HepG2 (cell line): ENCODE results near the gene ECM1. TPM values are rescaled to one million over a fixed set of nuclear protein-coding genes. Genes with fewer than 3 reads are reported as not detected.
A peak's percentile ranks its signal among the peaks of the same experiment; 100 is the strongest.

Experiments used
- GPN1 ChIP-seq: sonication (generic); formaldehyde crosslinking; IDR thresholded peaks from 2 replicates; pipeline ENCODE4 v1.5.1; 2020; ENCODE audit warnings: missing genetic modification reagents, borderline replicate concordance
- IRF2 ChIP-seq: IDR thresholded peaks from 2 replicates; pipeline ENCODE4 v1.6.1; 2018; ENCODE audit warnings: missing genetic modification reagents, missing compliant biosample characterization
- LCORL ChIP-seq, 2 experiments: fragments of 450-650 bp in 1 of 2; sonication (generic) in 1 of 2; formaldehyde crosslinking in 1 of 2; IDR thresholded peaks; 2 replicates each; pipeline versions ENCODE4 v1.5.0 to v1.6.1; 2017 to 2020; ENCODE audit warnings: antibody characterized with exemption in 1 of 2, missing genetic modification reagents in 1 of 2
- NCOA2 ChIP-seq: sonication (generic); formaldehyde crosslinking; IDR thresholded peaks from 2 replicates; pipeline ENCODE4 v1.8.0; 2022; ENCODE audit warnings: inconsistent platforms
- PHB2 ChIP-seq: fragments of 450-650 bp; IDR thresholded peaks from 2 replicates; pipeline ENCODE4 v1.6.1; 2018; ENCODE audit not compliant: partially characterized antibody
- RXRB ChIP-seq: IDR thresholded peaks from 2 replicates; pipeline ENCODE4 v1.6.1; 2016; ENCODE audit warnings: borderline replicate concordance, missing genetic modification reagents, missing compliant biosample characterization
- TCF12 ChIP-seq, 2 experiments: fragments of 450-650 bp in 1 of 2; sonication (generic) in 1 of 2; formaldehyde crosslinking in 1 of 2; IDR thresholded peaks; 2 replicates each; pipeline versions ENCODE4 v1.6.1 to v1.8.0; 2017 to 2022; ENCODE audit warnings: antibody characterized with exemption in 1 of 2, mild to moderate bottlenecking in 1 of 2, missing genetic modification reagents in 1 of 2, moderate library complexity in 1 of 2
- ZFP41 ChIP-seq: sonication (generic); formaldehyde crosslinking; IDR thresholded peaks from 2 replicates; pipeline ENCODE4 v1.4.0; 2020; ENCODE audit warnings: mild to moderate bottlenecking, missing genetic modification reagents, borderline replicate concordance
- ZNF510 ChIP-seq: sonication (generic); formaldehyde crosslinking; IDR thresholded peaks from 2 replicates; pipeline ENCODE4 v1.4.0; 2020; ENCODE audit warnings: low read depth, mild to moderate bottlenecking, missing genetic modification reagents
- ZNF775 ChIP-seq: sonication (generic); formaldehyde crosslinking; IDR thresholded peaks from 2 replicates; pipeline ENCODE4 v1.4.0; 2020; ENCODE audit warnings: missing genetic modification reagents, mild to moderate bottlenecking, moderate library complexity, borderline replicate concordance
- ZNF782 ChIP-seq: sonication (generic); formaldehyde crosslinking; IDR thresholded peaks from 2 replicates; pipeline ENCODE4 v1.4.0; 2020; ENCODE audit warnings: missing genetic modification reagents, mild to moderate bottlenecking, borderline replicate concordance
- polyA plus RNA-seq, 8 experiments: library from polyadenylated mRNA; depleted of rRNA in 3 of 8; stranded (reverse) in 7 of 8; unstranded in 1 of 8; fragments of >200 nt; fragmentation: Illumina TruSeq in 4 of 8; extraction: Trizol in 4 of 8; gene quantifications; 2 replicates each; pipeline versions ENCODE4 v1.2.1 to v1.2.3, GENCODE V29; 2011 to 2016; ENCODE audit warnings: low read depth in 4 of 8, missing spikeins in 1 of 8, mixed read lengths in 1 of 8; ENCODE audit not compliant: insufficient read depth in 1 of 8
- total RNA-seq, 5 experiments: library from RNA; depleted of rRNA; stranded (reverse); fragments of >200 nt; fragmentation: Illumina TruSeq; extraction: Trizol; gene quantifications; 2 replicates each; pipeline ENCODE4 v1.2.3, GENCODE V29; 2016; ENCODE audit warnings: low read depth in 1 of 5
- TF ChIP-seq, protein P1 (sequence below): IDR thresholded peaks from 2 replicates; pipeline ENCODE4 v1.6.1; 2016; ENCODE audit warnings: low read depth, control low read depth
- TF ChIP-seq, protein P2 (sequence below): IDR thresholded peaks from 2 replicates; pipeline ENCODE4 v1.4.0; 2020; ENCODE audit warnings: mild to moderate bottlenecking, missing genetic modification reagents
- TF ChIP-seq, protein P3 (sequence below): sonication (generic); formaldehyde crosslinking; IDR thresholded peaks from 2 replicates; pipeline ENCODE4 v1.8.1; 2023; ENCODE audit warnings: missing genetic modification reagents, inconsistent platforms, borderline replicate concordance
- TF ChIP-seq, protein P4 (sequence below): sonication (generic); formaldehyde crosslinking; IDR thresholded peaks from 2 replicates; pipeline ENCODE4 v1.5.0; 2020; ENCODE audit warnings: mild to moderate bottlenecking, low read depth, missing genetic modification reagents, borderline replicate concordance
- TF ChIP-seq, protein P5 (sequence below): sonication (generic); formaldehyde crosslinking; IDR thresholded peaks from 2 replicates; pipeline ENCODE4 v1.4.0; 2020; ENCODE audit warnings: missing genetic modification reagents
- TF ChIP-seq, protein P6 (sequence below): sonication (generic); formaldehyde crosslinking; IDR thresholded peaks from 2 replicates; pipeline ENCODE4 v1.8.1; 2023; ENCODE audit warnings: mild to moderate bottlenecking, missing genetic modification reagents, borderline replicate concordance

Gene ECM1
- total and polyA plus RNA-seq, 2 of the 13 experiments (the other 11 are each of a cell fraction or from before 2014, with no cell fraction given): 0.42 to 1.0 TPM

DNA sequence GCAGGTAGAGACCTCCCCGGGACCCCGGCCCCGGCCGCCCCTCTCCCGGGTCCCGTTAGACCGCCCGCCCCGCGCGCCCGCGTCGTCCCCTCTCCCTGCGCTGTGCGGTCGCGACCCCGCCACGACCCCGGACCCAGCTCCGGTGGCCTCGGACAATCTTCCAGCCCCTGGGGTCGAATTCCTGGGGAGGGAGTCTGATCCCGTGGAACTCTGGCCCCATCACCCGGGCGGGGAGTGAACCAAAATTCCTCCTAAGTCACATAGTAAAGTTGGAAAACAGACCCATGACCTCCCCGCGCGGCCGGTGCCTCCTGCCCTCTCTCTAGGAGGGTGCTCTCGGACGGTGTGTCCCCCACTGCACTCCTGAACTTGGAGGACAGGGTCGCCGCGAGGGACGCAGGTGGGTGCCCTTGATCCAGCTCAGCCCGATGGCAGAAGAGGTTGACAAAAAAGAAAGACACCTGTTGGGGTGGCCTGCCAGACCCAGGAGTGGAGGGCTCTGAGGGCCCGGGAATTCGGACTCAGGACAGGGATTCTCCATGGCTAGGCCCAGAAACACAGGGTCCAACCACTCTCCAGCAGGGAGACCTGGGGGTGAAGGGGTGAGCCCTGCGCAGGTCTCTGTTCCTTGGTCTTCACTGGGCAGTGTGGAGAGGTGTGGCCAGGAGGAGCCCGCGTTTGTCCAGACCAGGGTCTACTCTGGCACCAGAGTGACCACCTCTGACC is 41.8 kb downstream of the ECM1 start (continued):
- TF ChIP-seq, protein P1, sequence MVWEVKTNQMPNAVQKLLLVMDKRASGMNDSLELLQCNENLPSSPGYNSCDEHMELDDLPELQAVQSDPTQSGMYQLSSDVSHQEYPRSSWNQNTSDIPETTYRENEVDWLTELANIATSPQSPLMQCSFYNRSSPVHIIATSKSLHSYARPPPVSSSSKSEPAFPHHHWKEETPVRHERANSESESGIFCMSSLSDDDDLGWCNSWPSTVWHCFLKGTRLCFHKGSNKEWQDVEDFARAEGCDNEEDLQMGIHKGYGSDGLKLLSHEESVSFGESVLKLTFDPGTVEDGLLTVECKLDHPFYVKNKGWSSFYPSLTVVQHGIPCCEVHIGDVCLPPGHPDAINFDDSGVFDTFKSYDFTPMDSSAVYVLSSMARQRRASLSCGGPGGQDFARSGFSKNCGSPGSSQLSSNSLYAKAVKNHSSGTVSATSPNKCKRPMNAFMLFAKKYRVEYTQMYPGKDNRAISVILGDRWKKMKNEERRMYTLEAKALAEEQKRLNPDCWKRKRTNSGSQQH (CRISPR knock-in tag): no peak
- TF ChIP-seq, protein P2, sequence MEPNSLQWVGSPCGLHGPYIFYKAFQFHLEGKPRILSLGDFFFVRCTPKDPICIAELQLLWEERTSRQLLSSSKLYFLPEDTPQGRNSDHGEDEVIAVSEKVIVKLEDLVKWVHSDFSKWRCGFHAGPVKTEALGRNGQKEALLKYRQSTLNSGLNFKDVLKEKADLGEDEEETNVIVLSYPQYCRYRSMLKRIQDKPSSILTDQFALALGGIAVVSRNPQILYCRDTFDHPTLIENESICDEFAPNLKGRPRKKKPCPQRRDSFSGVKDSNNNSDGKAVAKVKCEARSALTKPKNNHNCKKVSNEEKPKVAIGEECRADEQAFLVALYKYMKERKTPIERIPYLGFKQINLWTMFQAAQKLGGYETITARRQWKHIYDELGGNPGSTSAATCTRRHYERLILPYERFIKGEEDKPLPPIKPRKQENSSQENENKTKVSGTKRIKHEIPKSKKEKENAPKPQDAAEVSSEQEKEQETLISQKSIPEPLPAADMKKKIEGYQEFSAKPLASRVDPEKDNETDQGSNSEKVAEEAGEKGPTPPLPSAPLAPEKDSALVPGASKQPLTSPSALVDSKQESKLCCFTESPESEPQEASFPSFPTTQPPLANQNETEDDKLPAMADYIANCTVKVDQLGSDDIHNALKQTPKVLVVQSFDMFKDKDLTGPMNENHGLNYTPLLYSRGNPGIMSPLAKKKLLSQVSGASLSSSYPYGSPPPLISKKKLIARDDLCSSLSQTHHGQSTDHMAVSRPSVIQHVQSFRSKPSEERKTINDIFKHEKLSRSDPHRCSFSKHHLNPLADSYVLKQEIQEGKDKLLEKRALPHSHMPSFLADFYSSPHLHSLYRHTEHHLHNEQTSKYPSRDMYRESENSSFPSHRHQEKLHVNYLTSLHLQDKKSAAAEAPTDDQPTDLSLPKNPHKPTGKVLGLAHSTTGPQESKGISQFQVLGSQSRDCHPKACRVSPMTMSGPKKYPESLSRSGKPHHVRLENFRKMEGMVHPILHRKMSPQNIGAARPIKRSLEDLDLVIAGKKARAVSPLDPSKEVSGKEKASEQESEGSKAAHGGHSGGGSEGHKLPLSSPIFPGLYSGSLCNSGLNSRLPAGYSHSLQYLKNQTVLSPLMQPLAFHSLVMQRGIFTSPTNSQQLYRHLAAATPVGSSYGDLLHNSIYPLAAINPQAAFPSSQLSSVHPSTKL (CRISPR knock-in tag): no peak; the same call in 1 of the 2 replicates
- no peak for TF ChIP-seq IRF2 (CRISPR knock-in tag)
- no peak for TF ChIP-seq ZNF782 (CRISPR knock-in tag)
- TF ChIP-seq, protein P3, sequence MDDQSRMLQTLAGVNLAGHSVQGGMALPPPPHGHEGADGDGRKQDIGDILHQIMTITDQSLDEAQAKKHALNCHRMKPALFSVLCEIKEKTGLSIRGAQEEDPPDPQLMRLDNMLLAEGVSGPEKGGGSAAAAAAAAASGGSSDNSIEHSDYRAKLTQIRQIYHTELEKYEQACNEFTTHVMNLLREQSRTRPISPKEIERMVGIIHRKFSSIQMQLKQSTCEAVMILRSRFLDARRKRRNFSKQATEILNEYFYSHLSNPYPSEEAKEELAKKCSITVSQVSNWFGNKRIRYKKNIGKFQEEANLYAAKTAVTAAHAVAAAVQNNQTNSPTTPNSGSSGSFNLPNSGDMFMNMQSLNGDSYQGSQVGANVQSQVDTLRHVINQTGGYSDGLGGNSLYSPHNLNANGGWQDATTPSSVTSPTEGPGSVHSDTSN (CRISPR knock-in tag): no peak
- no peak for TF ChIP-seq LCORL (IDR thresholded peaks at IDR 0.05)
- peak; percentile 46 for TF ChIP-seq LCORL (CRISPR knock-in tag; IDR thresholded peaks at IDR 0.05)
- TF ChIP-seq, protein P4, sequence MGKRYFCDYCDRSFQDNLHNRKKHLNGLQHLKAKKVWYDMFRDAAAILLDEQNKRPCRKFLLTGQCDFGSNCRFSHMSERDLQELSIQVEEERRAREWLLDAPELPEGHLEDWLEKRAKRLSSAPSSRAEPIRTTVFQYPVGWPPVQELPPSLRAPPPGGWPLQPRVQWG: no peak
- no peak for TF ChIP-seq RXRB (CRISPR knock-in tag)
- TF ChIP-seq, protein P5, sequence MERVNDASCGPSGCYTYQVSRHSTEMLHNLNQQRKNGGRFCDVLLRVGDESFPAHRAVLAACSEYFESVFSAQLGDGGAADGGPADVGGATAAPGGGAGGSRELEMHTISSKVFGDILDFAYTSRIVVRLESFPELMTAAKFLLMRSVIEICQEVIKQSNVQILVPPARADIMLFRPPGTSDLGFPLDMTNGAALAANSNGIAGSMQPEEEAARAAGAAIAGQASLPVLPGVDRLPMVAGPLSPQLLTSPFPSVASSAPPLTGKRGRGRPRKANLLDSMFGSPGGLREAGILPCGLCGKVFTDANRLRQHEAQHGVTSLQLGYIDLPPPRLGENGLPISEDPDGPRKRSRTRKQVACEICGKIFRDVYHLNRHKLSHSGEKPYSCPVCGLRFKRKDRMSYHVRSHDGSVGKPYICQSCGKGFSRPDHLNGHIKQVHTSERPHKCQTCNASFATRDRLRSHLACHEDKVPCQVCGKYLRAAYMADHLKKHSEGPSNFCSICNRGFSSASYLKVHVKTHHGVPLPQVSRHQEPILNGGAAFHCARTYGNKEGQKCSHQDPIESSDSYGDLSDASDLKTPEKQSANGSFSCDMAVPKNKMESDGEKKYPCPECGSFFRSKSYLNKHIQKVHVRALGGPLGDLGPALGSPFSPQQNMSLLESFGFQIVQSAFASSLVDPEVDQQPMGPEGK (CRISPR knock-in tag): no peak
- TF ChIP-seq TCF12 (IDR thresholded peaks at IDR 0.05): no peak
- TF ChIP-seq TCF12 (CRISPR knock-in tag; IDR thresholded peaks at IDR 0.05): no peak
- no peak for TF ChIP-seq GPN1 (CRISPR knock-in tag)
- TF ChIP-seq ZNF775: no peak
- TF ChIP-seq PHB2: no peak
- TF ChIP-seq ZNF510 (CRISPR knock-in tag): no peak
- no peak for TF ChIP-seq NCOA2
- TF ChIP-seq ZFP41: no peak
- TF ChIP-seq, protein P6, sequence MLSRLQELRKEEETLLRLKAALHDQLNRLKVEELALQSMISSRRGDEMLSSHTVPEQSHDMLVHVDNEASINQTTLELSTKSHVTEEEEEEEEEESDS (CRISPR knock-in tag): no peak
